Cardiac fibroblast (primary cell): Measurements from ENCODE around the gene KCP.

Experiments used
- DNase-seq, 2 donors: peaks; one replicate each; pipeline versions ENCODE4 v3.0.0 to v3.0.0-alpha.2; 2010; ENCODE audit warnings: low read depth in 2 of 2
- H3K4me3 ChIP-seq, 2 donors: replicated peaks in 1 of 2; 1 replicate in 1 of 2; 2 replicates in 1 of 2; pipeline ENCODE4 v1.5.1; 2011; ENCODE audit warnings: low read depth in 2 of 2, low read length in 2 of 2, mild to moderate bottlenecking in 2 of 2, moderate library complexity in 1 of 2
- TF ChIP-seq, protein P1 (sequence below): IDR thresholded peaks from one replicate; pipeline ENCODE4 v1.5.1; 2011; ENCODE audit warnings: low read depth, mild to moderate bottlenecking, low read length, inconsistent platforms

Gene KCP

DNA sequence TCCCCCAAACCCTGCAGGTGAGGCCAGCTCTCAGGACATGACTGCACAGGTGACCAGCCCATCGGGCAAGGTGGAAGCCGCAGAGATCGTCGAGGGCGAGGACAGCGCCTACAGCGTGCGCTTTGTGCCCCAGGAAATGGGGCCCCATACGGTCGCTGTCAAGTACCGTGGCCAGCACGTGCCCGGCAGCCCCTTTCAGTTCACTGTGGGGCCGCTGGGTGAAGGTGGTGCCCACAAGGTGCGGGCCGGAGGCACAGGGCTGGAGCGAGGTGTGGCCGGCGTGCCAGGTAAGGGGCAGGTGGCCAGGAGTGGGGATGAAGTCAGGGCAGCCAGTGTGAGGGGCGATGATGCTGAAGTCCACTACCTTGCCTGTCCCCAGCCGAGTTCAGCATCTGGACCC is 56.1 kb downstream of the KCP start:
- DNase-seq: no peak
- no peak overlapping the region for H3K4me3 ChIP-seq
- TF ChIP-seq, protein P1, sequence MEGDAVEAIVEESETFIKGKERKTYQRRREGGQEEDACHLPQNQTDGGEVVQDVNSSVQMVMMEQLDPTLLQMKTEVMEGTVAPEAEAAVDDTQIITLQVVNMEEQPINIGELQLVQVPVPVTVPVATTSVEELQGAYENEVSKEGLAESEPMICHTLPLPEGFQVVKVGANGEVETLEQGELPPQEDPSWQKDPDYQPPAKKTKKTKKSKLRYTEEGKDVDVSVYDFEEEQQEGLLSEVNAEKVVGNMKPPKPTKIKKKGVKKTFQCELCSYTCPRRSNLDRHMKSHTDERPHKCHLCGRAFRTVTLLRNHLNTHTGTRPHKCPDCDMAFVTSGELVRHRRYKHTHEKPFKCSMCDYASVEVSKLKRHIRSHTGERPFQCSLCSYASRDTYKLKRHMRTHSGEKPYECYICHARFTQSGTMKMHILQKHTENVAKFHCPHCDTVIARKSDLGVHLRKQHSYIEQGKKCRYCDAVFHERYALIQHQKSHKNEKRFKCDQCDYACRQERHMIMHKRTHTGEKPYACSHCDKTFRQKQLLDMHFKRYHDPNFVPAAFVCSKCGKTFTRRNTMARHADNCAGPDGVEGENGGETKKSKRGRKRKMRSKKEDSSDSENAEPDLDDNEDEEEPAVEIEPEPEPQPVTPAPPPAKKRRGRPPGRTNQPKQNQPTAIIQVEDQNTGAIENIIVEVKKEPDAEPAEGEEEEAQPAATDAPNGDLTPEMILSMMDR: no peak

DNA sequence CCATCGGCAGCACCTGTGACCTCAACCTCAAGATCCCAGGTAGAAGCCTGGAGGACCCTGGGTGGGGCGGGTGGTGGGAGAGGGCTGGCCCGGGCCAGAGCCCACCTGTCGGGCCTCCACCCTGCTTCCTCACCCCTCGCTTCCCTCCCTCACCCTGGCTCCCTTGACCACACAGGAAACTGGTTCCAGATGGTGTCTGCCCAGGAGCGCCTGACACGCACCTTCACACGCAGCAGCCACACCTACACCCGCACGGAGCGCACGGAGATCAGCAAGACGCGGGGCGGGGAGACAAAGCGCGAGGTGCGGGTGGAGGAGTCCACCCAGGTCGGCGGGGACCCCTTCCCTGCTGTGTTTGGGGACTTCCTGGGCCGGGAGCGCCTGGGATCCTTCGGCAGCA is 56.7 kb downstream of the KCP start:
- no peak for DNase-seq
- TF ChIP-seq, protein P1: no peak
- no peak overlapping the region for H3K4me3 ChIP-seq

DNA sequence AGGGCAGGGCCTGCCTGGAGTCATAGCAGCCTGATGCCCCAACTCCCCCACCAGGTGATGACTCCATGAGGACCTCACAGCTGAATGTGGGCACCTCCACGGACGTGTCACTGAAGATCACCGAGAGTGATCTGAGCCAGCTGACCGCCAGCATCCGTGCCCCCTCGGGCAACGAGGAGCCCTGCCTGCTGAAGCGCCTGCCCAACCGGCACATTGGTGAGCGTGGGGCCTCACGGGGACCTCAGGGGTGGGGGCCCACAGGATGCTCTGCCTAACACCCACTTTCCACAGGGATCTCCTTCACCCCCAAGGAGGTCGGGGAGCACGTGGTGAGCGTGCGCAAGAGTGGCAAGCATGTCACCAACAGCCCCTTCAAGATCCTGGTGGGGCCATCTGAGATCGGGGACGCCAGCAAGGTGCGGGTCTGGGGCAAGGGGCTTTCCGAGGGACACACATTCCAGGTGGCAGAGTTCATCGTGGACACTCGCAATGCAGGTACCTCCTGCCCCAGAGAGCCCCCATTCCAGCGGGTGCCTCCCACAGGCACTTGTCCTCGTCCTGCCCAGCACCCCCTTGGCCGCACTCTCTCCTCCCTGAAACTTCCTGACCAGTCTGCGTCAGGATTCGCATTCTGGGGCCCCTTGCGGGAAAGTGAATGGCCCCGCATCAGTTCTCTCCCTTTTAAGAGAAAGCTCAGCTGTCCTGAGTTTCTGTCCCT is 57.8 kb downstream of the KCP start:
- no peak for DNase-seq
- TF ChIP-seq, protein P1: no peak
- H3K4me3 ChIP-seq: no peak overlapping the region

DNA sequence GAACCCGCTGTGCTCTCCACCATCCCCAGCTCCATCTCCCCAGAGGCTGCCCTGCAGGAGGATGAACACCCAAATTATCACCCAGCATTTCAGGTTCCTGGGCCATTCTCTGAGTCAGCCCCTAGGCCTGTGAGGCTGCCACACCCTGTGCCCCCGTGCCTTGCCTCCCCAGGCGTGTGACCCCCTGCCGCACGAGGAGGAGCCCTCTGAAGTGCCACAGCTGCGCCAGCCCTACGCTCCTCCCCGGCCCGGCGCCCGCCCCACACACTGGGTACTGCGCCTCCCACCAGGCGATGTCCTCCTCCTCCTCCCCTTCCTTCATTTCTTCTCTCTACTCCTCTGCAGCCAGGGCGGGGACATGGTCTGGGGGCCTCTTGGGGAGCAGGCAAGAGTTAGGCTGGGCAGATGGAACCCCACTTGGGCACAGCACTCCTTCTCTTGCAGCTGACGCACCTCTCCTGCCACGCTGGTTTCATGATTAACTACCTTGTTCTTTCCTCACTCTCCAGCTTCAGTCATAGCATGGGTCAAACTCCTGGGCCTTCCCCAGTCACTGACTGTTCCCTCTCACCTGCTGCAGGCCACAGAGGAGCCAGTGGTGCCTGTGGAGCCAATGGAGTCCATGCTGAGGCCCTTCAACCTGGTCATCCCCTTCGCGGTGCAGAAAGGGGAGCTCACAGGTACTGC is 60.6 kb downstream of the KCP start:
- TF ChIP-seq, protein P1: no peak
- no peak overlapping the region for H3K4me3 ChIP-seq

DNA sequence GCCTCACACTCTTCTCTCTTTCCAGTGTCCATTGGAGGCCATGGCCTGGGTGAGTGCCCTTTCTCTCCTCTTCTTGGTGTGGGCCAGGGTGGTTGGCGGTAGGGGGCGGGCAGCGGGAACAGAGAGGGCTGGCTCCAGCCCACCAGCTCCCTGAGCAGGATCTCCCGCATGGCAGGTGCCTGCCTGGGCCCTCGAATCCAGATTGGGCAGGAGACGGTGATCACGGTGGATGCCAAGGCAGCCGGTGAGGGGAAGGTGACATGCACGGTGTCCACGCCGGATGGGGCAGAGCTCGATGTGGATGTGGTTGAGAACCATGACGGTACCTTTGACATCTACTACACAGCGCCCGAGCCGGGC is 61.4 kb downstream of the KCP start:
- no peak for DNase-seq
- TF ChIP-seq, protein P1: no peak
- H3K4me3 ChIP-seq: no peak overlapping the region

More for the DNA sequence above, 60.6 kb downstream of the KCP start:
- DNase-seq: no peak

DNA sequence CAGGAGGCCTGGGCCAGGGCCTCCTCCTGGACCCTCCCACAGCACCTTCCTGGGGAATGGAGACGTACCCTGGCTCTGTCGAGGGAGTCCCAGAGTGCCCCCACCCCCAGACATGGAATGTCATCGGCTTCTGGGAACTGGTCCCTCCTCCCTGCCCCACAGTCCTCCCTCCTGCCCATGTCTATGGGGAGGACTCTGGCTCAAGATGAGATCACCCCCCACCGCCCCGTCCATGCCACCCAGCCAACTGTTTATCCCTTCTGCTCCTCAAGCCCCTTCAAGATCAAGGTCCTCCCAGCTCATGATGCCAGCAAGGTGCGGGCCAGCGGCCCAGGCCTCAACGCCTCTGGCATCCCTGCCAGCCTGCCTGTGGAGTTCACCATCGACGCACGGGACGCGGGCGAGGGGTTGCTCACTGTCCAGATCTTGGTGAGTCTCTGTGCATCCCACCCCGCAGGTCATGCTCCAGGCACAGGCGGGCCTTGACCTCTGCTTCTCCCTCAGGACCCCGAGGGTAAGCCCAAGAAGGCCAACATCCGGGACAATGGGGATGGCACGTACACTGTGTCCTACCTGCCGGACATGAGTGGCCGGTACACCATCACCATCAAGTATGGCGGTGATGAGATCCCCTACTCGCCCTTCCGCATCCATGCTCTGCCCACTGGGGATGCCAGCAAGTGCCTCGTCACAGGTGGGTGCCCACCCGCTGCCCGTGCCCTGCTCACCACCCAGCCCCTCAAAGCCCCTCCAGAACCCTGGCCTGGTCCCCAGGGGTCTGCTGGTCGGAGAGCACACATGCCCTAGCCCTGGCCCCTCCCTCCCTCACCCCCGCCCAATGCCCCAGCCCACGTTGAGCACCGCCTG is 62.0 kb downstream of the KCP start:
- DNase-seq: no peak
- TF ChIP-seq, protein P1: no peak
- H3K4me3 ChIP-seq: no peak overlapping the region
